AG04450 (cell line): ENCODE measurements around the gene PLA2G2E. TPM values are rescaled to one million over a fixed set of nuclear protein-coding genes. Genes with fewer than 3 reads are reported as not detected.

Source experiments
- CTCF ChIA-PET: fragments of 300-600, 350-600 bp; formaldehyde crosslinking; extraction: SDS; loops from one replicate; lab custom pipeline; 2022; ENCODE audit warnings: antibody characterized with exemption, inconsistent platforms; lab: Charles Lee
- POLR2A ChIA-PET: fragments of 350-600 bp; formaldehyde crosslinking; extraction: SDS; loops from one replicate; lab custom pipeline; 2021; ENCODE audit warnings: antibody characterized with exemption, inconsistent platforms; lab: Yijun Ruan, JAX
- DNase-seq: peaks from one replicate; pipeline ENCODE4 v3.0.0-alpha.2; 2011; ENCODE audit warnings: low read depth, low spot score
- H3K27ac ChIP-seq: one replicate; pipeline ENCODE4 v1.5.1; 2012; ENCODE audit warnings: low read depth, low read length, control low read depth
- H3K27me3 ChIP-seq: one replicate; pipeline ENCODE4 v1.6.0; 2012; ENCODE audit warnings: low read length; ENCODE audit not compliant: control insufficient read depth, insufficient read depth
- H3K4me3 ChIP-seq: 2 replicates; pipeline ENCODE4 v1.5.1; 2011; ENCODE audit warnings: mild to moderate bottlenecking, low read depth, low read length, control low read depth
- H3K9me3 ChIP-seq: 2 replicates; pipeline ENCODE4 v1.5.1; 2012; ENCODE audit warnings: low read length; ENCODE audit not compliant: control insufficient read depth, insufficient read depth
- CTCF ChIP-seq: IDR thresholded peaks from 2 replicates; pipeline ENCODE4 v1.5.1; 2011; ENCODE audit warnings: low read depth, low read length, control low read depth, inconsistent platforms
- polyA plus RNA-seq: library from polyadenylated mRNA; depleted of rRNA; stranded (reverse); fragments of >200 nt; gene quantifications from 2 replicates; pipeline ENCODE4 v1.2.3, GENCODE V29; 2011

PLA2G2E gene
- polyA plus RNA-seq, 1 experiment = not detected

DNA sequence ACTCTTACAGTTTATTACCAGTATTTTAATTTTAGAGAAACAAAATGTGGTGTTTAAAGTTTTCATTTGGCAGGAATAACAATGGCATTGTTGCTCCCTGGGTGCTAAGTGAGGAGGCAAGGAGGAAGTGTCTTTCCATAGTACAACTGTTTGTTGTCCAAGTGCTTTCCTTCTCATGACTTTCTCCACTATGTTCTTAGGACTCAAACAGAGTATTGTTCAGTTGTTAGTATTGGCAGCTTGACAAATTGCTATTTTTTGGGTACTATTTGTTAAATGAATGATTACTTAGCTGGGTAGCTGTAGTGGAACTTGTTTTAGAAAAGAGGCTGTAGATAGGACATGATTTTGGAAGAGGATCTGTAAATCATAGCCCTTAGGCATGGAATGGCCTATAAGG is 33.8 kb downstream of the PLA2G2E start:
- POLR2A ChIA-PET = no interaction called here
- no peak for TF ChIP-seq CTCF
- Histone ChIP-seq H3K4me3 (no peak overlapping the region), H3K27ac (no peak overlapping the region), H3K9me3 (no peaks in the 10 kb centered on the region), H3K27me3 (no peaks in the 10 kb centered on the region)
- no peak for DNase-seq
- CTCF ChIA-PET = no interaction called here

GRCh38 chr1:19888112-19888511 is 35.3 kb downstream of the PLA2G2E start:
- no peaks in the 10 kb centered on the region for H3K27me3 ChIP-seq
- no peak for TF ChIP-seq CTCF
- no peaks in the 10 kb centered on the region for H3K9me3 ChIP-seq
- H3K27ac ChIP-seq = no peak overlapping the region
- POLR2A ChIA-PET = no interaction called here
- H3K4me3 ChIP-seq = no peak overlapping the region
- CTCF ChIA-PET = no interaction called here
- DNase-seq = no peak

DNA sequence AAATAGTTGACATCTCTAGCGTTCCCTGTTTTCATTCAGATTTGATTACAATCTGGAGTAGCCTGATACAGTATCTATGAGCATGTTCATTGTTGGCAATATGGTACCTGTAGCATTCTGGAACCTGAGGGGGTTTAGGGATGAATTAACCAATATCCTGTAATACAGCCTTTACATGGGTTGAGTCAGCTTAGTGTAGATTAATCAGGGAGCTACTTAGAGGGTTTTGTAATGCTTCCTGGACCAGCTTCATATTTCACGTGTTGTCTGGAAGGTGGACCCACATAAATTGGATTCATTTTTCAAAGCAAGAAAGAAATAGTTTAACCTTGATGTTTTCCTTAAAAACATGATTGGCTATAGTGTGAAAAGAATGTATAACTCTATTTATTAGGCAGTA is 37.6 kb downstream of the PLA2G2E start:
- H3K27me3 ChIP-seq = no peaks in the 10 kb centered on the region
- DNase-seq = no peak
- no peaks in the 10 kb centered on the region for H3K9me3 ChIP-seq
- no peak for TF ChIP-seq CTCF
- no peak overlapping the region for H3K4me3 ChIP-seq
- ChIA-PET CTCF (interaction anchor here (1.5 kb wide), 1 partner anchor 327 kb away, joined by 3 read pairs; no protein-coding TSS in a partner anchor), POLR2A (no interaction called here)
- no peak overlapping the region for H3K27ac ChIP-seq

GRCh38 chr1:19884312-19884711 is 39.1 kb downstream of the PLA2G2E start:
- no peak for DNase-seq
- POLR2A ChIA-PET = no interaction called here

More at GRCh38 chr1:19884312-19884711, 39.1 kb downstream of the PLA2G2E start:
- CTCF ChIA-PET = no interaction called here
- Histone ChIP-seq H3K27me3 (no peaks in the 10 kb centered on the region), H3K9me3 (no peaks in the 10 kb centered on the region), H3K4me3 (no peak overlapping the region), H3K27ac (no peak overlapping the region)
- TF ChIP-seq CTCF = no peak
